HCT116 (cell line): ENCODE data around the gene RGS8. TPM values are rescaled to one million over a fixed set of nuclear protein-coding genes. Genes with fewer than 3 reads are reported as not detected.

Source experiments
- ATAC-seq: fragments of 200-7000 bp; cut with Tn5 transposase; 2 replicates; pipeline ENCODE4 v1.9.1; 2020; ENCODE audit warnings: mild to moderate bottlenecking, moderate library complexity
- BruUV-seq: library from RNA; stranded (reverse); fragments of 400-500 nt; replicated peaks from 2 replicates; lab custom pipeline; 2021; lab: Mats Ljungman, UMichigan
- CTCF ChIA-PET: fragments of 300-600 bp; sonication (Branson Sonifier 250); formaldehyde crosslinking; loops from one replicate; lab custom pipeline; 2021; ENCODE audit warnings: antibody characterized with exemption; lab: Charles Lee
- POLR2A ChIA-PET: fragments of 300-600, 350-600 bp; sonication (Branson Sonifier 250); formaldehyde crosslinking; loops from one replicate; lab custom pipeline; 2021; ENCODE audit warnings: antibody characterized with exemption; lab: Charles Lee
- RAD21 ChIA-PET, 2 experiments: fragments of 300-600 bp; sonication (Branson Sonifier 250); formaldehyde crosslinking; loops; one replicate each; lab custom pipeline; 2023; ENCODE audit warnings: low total read pairs in 2 of 2; ENCODE audit not compliant: uncharacterized antibody in 2 of 2, unreplicated experiment in 2 of 2, low non-redundant PET in 1 of 2; lab: Charles Lee
- DNase-seq: peaks from one replicate; pipeline ENCODE4 v3.0.0-alpha.2; 2010; ENCODE audit warnings: low read depth, low spot score
- H2AFZ ChIP-seq: fragments of 200-600 bp; shearing (Covaris generic), sonication (generic); 2 replicates; pipeline ENCODE4 v1.6.1; 2017; ENCODE audit warnings: low read depth, mixed run types, mixed read lengths, antibody characterized with exemption, low read length; ENCODE audit not compliant: poor library complexity, severe bottlenecking
- H3K27ac ChIP-seq: 2 replicates; pipeline ENCODE4 v1.5.1; 2012; ENCODE audit warnings: low read depth, low read length
- H3K27me3 ChIP-seq: fragments of 200-600 bp; sonication (generic); 2 replicates; pipeline ENCODE4 v1.6.1; 2016; ENCODE audit warnings: mixed run types, low read length, mixed read lengths; ENCODE audit not compliant: insufficient read depth
- H3K36me3 ChIP-seq, 2 experiments: fragments of 200-500 bp in 1 of 2; fragments of 200-600 bp in 1 of 2; sonication (Bioruptor generic) in 1 of 2; sonication (generic) in 1 of 2; 2 replicates each; pipeline versions ENCODE4 v1.5.1 to v1.6.1; 2014 to 2016; ENCODE audit warnings: low read length in 2 of 2, inconsistent platforms in 1 of 2, mixed read lengths in 1 of 2, mixed run types in 1 of 2; ENCODE audit not compliant: insufficient read depth in 2 of 2, control insufficient read depth in 1 of 2
- H3K4me1 ChIP-seq, 2 experiments: fragments of 200-600 bp in 1 of 2; sonication (generic) in 1 of 2; 2 replicates each; pipeline versions ENCODE4 v1.5.1 to v1.6.1; 2012 to 2017; ENCODE audit warnings: low read length in 2 of 2, inconsistent platforms in 1 of 2, mild to moderate bottlenecking in 1 of 2, mixed read lengths in 1 of 2, mixed run types in 1 of 2, moderate library complexity in 1 of 2; ENCODE audit not compliant: insufficient read depth in 2 of 2, control insufficient read depth in 1 of 2
- H3K4me2 ChIP-seq: fragments of 200-600 bp; sonication (generic); 2 replicates; pipeline ENCODE4 v1.6.1; 2017; ENCODE audit warnings: mixed run types, low read length, mixed read lengths
- H3K4me3 ChIP-seq, 2 experiments: fragments of 200-600 bp in 1 of 2; sonication (generic) in 1 of 2; replicated peaks in 1 of 2; 2 replicates each; pipeline ENCODE4 v1.5.1; 2011 to 2016; ENCODE audit warnings: low read length in 2 of 2, control low read depth in 1 of 2, low read depth in 1 of 2, mild to moderate bottlenecking in 1 of 2, mixed read lengths in 1 of 2, mixed run types in 1 of 2
- H3K79me2 ChIP-seq: fragments of 200-600 bp; sonication (generic); 2 replicates; pipeline ENCODE4 v1.6.1; 2017; ENCODE audit warnings: mild to moderate bottlenecking, mixed run types, low read length, moderate library complexity, mixed read lengths; ENCODE audit not compliant: insufficient read depth
- H3K9ac ChIP-seq: fragments of 200-600 bp; sonication (generic); 2 replicates; pipeline ENCODE4 v1.6.1; 2016; ENCODE audit warnings: low read length, mixed read lengths
- H3K9me2 ChIP-seq: fragments of 200-600 bp; sonication (generic), shearing (Covaris generic); 2 replicates; pipeline ENCODE4 v1.6.1; 2017; ENCODE audit warnings: mixed run types, mild to moderate bottlenecking, moderate library complexity; ENCODE audit not compliant: insufficient read depth
- H3K9me3 ChIP-seq, 2 experiments: fragments of 200-500 bp in 1 of 2; fragments of 200-600 bp in 1 of 2; sonication (Bioruptor generic) in 1 of 2; sonication (generic) in 1 of 2; 2 replicates each; pipeline ENCODE4 v1.6.1; 2014 to 2017; ENCODE audit warnings: low read length in 2 of 2, mixed read lengths in 2 of 2, inconsistent platforms in 1 of 2, low read depth in 1 of 2, mild to moderate bottlenecking in 1 of 2, mixed run types in 1 of 2, moderate library complexity in 1 of 2; ENCODE audit not compliant: control insufficient read depth in 1 of 2, insufficient read depth in 1 of 2
- H4K20me1 ChIP-seq: fragments of 200-600 bp; sonication (generic), shearing (Covaris generic); 2 replicates; pipeline ENCODE4 v1.6.1; 2017; ENCODE audit warnings: mixed run types, mild to moderate bottlenecking, moderate library complexity; ENCODE audit not compliant: insufficient read depth
- CBX3 ChIP-seq: IDR thresholded peaks from 2 replicates; pipeline ENCODE4 v1.6.1; 2012; ENCODE audit warnings: low read depth
- CEBPB ChIP-seq: IDR thresholded peaks from 2 replicates; pipeline ENCODE4 v1.6.1; 2012; ENCODE audit warnings: low read depth
- EGR1 ChIP-seq: IDR thresholded peaks from 2 replicates; pipeline ENCODE4 v1.6.1; 2012; ENCODE audit warnings: low read depth
- EZH2 ChIP-seq: fragments of 200-600 bp; sonication (generic); IDR thresholded peaks from 2 replicates; pipeline ENCODE4 v1.6.1; 2017; ENCODE audit warnings: antibody characterized with exemption, mixed run types
- JUND ChIP-seq: IDR thresholded peaks from 2 replicates; pipeline ENCODE4 v1.6.1; 2012
- MAX ChIP-seq: IDR thresholded peaks from 2 replicates; pipeline ENCODE4 v1.6.1; 2012
- POLR2A ChIP-seq: IDR thresholded peaks from 2 replicates; pipeline ENCODE4 v1.7.0; 2011; ENCODE audit warnings: borderline replicate concordance; ENCODE audit not compliant: insufficient read depth, insufficient read length; ENCODE audit errors: extremely low read depth
- POLR2AphosphoS5 ChIP-seq: IDR thresholded peaks from 2 replicates; pipeline ENCODE4 v1.6.1; 2011; ENCODE audit warnings: mild to moderate bottlenecking, low read depth, low read length, moderate library complexity
- RAD21 ChIP-seq: IDR thresholded peaks from 2 replicates; pipeline ENCODE4 v1.6.1; 2012; ENCODE audit warnings: low read depth, mild to moderate bottlenecking
- SIN3A ChIP-seq: IDR thresholded peaks from 2 replicates; pipeline ENCODE4 v1.6.1; 2012; ENCODE audit warnings: low read depth
- SP1 ChIP-seq: IDR thresholded peaks from 2 replicates; pipeline ENCODE4 v1.6.1; 2012; ENCODE audit warnings: low read depth
- SRF ChIP-seq: IDR thresholded peaks from 2 replicates; pipeline ENCODE4 v1.6.1; 2012; ENCODE audit warnings: low read depth
- TCF7L2 ChIP-seq: IDR thresholded peaks from 2 replicates; pipeline ENCODE4 v1.7.0; 2011; ENCODE audit warnings: borderline replicate concordance, inconsistent platforms; ENCODE audit not compliant: insufficient read depth, insufficient read length; ENCODE audit errors: extremely low read depth
- ZFX ChIP-seq: fragments of 450-650 bp; IDR thresholded peaks from 2 replicates; pipeline ENCODE4 v1.6.1; 2017
- ZNF274 ChIP-seq: fragments of 200-500 bp; sonication (Bioruptor generic); IDR thresholded peaks from 2 replicates; pipeline ENCODE4 v1.6.1; 2014; ENCODE audit warnings: mild to moderate bottlenecking, low read depth, low read length, inconsistent platforms
- intact Hi-C: fragments of 100-400 bp; cut with micrococcal nuclease; formaldehyde crosslinking; loops from 2 replicates; pipeline ENCODE4 v1.10.0; 2022
- total RNA-seq: library from RNA; stranded (reverse); gene quantifications from one replicate; pipeline ENCODE4 v1.2.1, GENCODE V29; 2021; ENCODE audit not compliant: unreplicated experiment
- TF ChIP-seq, protein P1 (sequence below): IDR thresholded peaks from 2 replicates; pipeline ENCODE4 v1.6.1; 2012

Gene RGS8
- total RNA-seq, 1 experiment from 2014 or later = not detected

- TF ChIP-seq CBX3 = no peak
- TF ChIP-seq EGR1 = no peak
- TF ChIP-seq EZH2 = no peak
- TF ChIP-seq MAX = no peak
- TF ChIP-seq TCF7L2 = no peak
- no peak for TF ChIP-seq SIN3A
- TF ChIP-seq SRF = no peak
- no peak for TF ChIP-seq POLR2A
- TF ChIP-seq ZFX = no peak
- no peaks in the 10 kb centered on the region; the same call in 1 of the 2 replicates for H3K27me3 ChIP-seq
- H3K4me3 ChIP-seq = no peak overlapping the region
- DNase-seq (no peak), ATAC-seq (no peak)
- H3K4me1 ChIP-seq = peaks cover 8 to 13% of the 10 kb centered on the region in 2 experiments; a peak in 2 of 4 replicates
- H3K79me2 ChIP-seq = no peaks in the 10 kb centered on the region
- no peak overlapping the region for H2AFZ ChIP-seq
- ChIA-PET RAD21 (no interaction called here), CTCF (no interaction called here), POLR2A (no interaction called here)
- H3K27ac ChIP-seq = no peak overlapping the region
- no peaks in the 10 kb centered on the region for H3K9me3 ChIP-seq
- H3K4me2 ChIP-seq = no peak overlapping the region
- no TSS peak for BruUV-seq
- H3K9ac ChIP-seq = no peak overlapping the region
- intact Hi-C loops = no loop called here
- no peaks in the 10 kb centered on the region for H3K36me3 ChIP-seq
- H3K9me2 ChIP-seq = no peaks in the 10 kb centered on the region
- no peaks in the 10 kb centered on the region for H4K20me1 ChIP-seq
These were observed 828 bp upstream of the RGS8 start for GRCh38 chr1:182685215-182685614.

DNA sequence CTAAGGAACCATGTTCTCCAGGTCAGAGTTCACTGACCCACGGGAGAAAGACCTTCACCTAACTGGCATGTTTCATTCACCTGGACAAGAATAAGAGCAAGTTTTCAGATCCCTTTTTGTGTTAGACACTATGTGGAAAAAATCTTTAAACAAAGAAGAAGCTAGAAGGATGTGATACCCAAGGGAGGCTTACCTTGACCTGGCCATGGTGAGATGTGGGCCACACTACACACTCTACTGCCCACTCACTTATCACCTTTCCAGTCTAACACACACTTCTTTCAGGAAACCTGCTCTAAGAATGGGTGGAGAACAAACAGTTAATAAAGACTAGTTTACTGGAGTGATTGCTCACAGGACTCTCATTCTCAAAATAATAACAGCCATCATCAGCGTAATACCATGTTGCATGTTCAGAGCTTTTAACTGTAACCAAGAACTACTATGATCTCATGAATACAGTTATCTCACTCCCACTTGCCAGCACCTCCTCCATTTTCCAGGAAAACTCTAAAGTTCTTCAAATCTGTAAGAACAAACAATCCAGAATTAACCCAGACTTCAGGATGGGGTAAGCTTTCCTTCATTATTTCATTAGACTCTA is 1.4 kb downstream of the RGS8 start:
- H3K79me2 ChIP-seq = no peaks in the 10 kb centered on the region
- no peaks in the 10 kb centered on the region for H4K20me1 ChIP-seq
- no peak overlapping the region for H3K27ac ChIP-seq
- peaks cover 8 to 13% of the 10 kb centered on the region in 2 experiments; a peak in 2 of 4 replicates for H3K4me1 ChIP-seq
- no peaks in the 10 kb centered on the region for H3K9me2 ChIP-seq
- ATAC-seq = no peak
- TF ChIP-seq ZNF274 (no peak), RAD21 (no peak), CBX3 (no peak), EZH2 (no peak), SP1 (no peak), CEBPB (no peak), ZFX (no peak), JUND (no peak), POLR2AphosphoS5 (no peak)
- TF ChIP-seq, protein P1, sequence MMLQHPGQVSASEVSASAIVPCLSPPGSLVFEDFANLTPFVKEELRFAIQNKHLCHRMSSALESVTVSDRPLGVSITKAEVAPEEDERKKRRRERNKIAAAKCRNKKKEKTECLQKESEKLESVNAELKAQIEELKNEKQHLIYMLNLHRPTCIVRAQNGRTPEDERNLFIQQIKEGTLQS = no peak
- H3K9ac ChIP-seq = no peak overlapping the region
- no peaks in the 10 kb centered on the region for H3K36me3 ChIP-seq
- no peak for DNase-seq
- ChIA-PET RAD21 (no interaction called here), POLR2A (no interaction called here), CTCF (interaction anchor here (1.0 to 1.5 kb wide), 2 partner anchors 9 to 100 kb away, joined by 3 read pairs; no protein-coding TSS in a partner anchor)
- no peaks in the 10 kb centered on the region; the same call in 1 of the 2 replicates for H3K27me3 ChIP-seq
- intact Hi-C loops = no loop called here
- no peaks in the 10 kb centered on the region for H3K9me3 ChIP-seq
- no TSS peak for BruUV-seq
- H3K4me3 ChIP-seq = no peak overlapping the region
- H3K4me2 ChIP-seq = no peak overlapping the region
- no peak overlapping the region for H2AFZ ChIP-seq
